Activated CD4-positive, alpha-beta T cell treated with anti-CD3 and anti-CD28 coated beads, Interleukin-10, Interleukin-2, amounts not matched to agents 100 ng/mL and 50 ng/mL, durations not matched to agents 16 hours and 8 hours (primary cell): ENCODE data around the gene SLC8A1.
"Not testable (repeated sequence)": the region's sequence is repeated elsewhere in the genome, so short reads cannot be mapped to it uniquely, and the experiment has no call there.

Source experiments
- DNase-seq: peaks from one replicate; pipeline ENCODE4 v3.0.0-alpha.2; 2020

The SLC8A1 gene

GRCh38 chr2:40095000-40095399 lies 356.9 kb downstream of the SLC8A1 start:
- DNase-seq = no peak

- DNase-seq = no peak
These were observed 357.4 kb downstream of the SLC8A1 start for GRCh38 chr2:40094451-40094850.

GRCh38 chr2:40093021-40093675 lies 358.7 kb downstream of the SLC8A1 start:
- DNase-seq = no peak

- DNase-seq = no peak
These were observed 361.8 kb downstream of the SLC8A1 start for GRCh38 chr2:40090044-40090443.

GRCh38 chr2:40087927-40088326 lies 364.0 kb downstream of the SLC8A1 start:
- no peak for DNase-seq

- no peak for DNase-seq
These were observed 364.5 kb downstream of the SLC8A1 start for GRCh38 chr2:40087434-40087833.

- no peak for DNase-seq
These were observed 366.1 kb downstream of the SLC8A1 start for GRCh38 chr2:40085786-40086185.

- not testable (repeated sequence) for DNase-seq
These were observed 378.6 kb downstream of the SLC8A1 start for GRCh38 chr2:40073336-40073735.

GRCh38 chr2:40072442-40073232 lies 379.3 kb downstream of the SLC8A1 start:
- no peak for DNase-seq

- no peak for DNase-seq
These were observed 389.5 kb downstream of the SLC8A1 start for GRCh38 chr2:40062381-40062780.

GRCh38 chr2:40049781-40050180 lies 402.1 kb downstream of the SLC8A1 start:
- DNase-seq = no peak

- no peak for DNase-seq
These were observed 403.4 kb downstream of the SLC8A1 start for GRCh38 chr2:40048506-40048905.

- DNase-seq = no peak
These were observed 404.5 kb downstream of the SLC8A1 start for GRCh38 chr2:40047406-40047805.
